Measurements from ENCODE around the gene MOB2. TPM values are rescaled to one million over a fixed set of nuclear protein-coding genes. Genes with fewer than 3 reads are reported as not detected.
"Not testable (repeated sequence)": the region's sequence is repeated elsewhere in the genome, so short reads cannot be mapped to it uniquely, and the experiment has no call there.

The MOB2 gene
- total RNA-seq, 2 donors from 2014 or later = 65.0 to 65.7 TPM

DNA sequence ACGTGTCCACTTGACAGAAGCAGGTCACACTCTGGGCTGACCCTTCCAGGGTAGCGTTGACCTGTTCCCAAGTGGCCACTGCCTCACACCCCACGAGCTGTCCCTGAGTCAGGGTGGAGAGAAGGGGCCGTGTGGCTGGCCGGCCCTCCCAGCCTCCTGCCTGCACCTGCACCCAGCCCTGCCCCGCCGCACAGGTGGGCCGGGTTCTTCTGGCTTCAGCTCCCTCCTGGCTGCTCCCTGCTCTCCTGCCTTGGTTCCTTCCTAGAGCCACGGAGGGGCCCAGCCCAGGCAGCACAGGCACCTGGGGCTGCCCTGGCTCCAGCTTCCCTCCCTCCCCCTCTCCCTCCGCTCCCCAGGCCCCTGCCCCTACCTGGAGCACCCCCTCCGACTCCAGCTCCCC lies 42.3 kb downstream of the MOB2 start:
- ATAC-seq (no peak), DNase-seq (no peak)
- Mint-ChIP-seq H3K4me1 (no peaks in the 10 kb centered on the region), H3K36me3 (ENCODE audit: low read depth) (no peaks in the 10 kb centered on the region), H3K27ac (no peak overlapping the region), H3K4me3 (no peak overlapping the region), H3K27me3 (no peaks in the 10 kb centered on the region)
- no peaks in the 10 kb centered on the region for H3K9me3 ChIP-seq (ENCODE audit: control insufficient read depth, low read length, poor library complexity, severe bottlenecking)

DNA sequence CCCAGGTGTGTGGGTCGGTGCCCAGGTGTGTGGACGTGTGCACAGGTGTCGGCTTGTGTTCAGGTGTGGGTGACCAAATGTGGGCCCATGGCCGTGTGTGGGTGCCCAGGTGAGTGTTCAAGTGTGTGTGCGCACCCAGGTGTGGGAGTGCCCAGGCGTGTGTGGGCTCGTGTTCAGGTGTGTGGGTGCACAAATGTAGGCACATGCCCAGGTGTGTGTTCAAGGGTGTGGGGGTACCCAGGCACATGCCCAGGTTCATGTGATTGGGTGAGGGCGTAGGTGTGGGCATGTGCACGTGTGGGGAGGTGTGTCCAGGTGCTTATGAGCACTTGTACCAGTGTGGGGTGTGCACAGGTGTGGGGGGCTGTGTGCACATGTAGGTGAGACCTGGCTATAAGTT lies 42.8 kb downstream of the MOB2 start:
- ATAC-seq = no peak

DNA sequence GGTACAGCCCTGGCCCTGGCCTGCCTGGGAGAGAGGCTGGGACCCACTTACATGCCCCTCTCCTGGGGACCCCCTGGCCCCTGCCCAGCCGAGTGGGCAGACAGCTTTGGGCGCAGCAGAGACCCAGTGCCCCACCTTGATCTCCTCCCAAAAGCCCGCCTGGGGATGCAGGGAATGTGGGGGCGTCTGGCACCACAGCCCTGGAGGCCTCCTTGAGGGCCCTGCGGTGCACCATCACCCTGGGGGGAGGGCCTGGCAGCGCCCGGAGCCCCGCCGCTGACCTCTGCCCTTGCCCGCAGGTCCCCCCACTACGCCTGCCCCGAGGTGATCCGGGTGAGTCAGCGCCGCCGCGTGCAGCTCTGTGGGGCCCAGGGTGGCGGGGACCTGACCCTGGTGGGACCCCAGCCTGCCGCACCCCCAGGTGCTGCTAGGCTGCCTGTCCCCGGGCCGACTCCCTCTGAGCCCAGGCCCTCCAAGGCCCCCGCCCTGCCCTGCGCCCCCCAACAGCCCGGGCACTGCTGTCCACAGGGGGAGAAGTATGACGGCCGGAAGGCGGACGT lies 43.7 kb downstream of the MOB2 start:
- no peaks in the 10 kb centered on the region for H3K36me3 Mint-ChIP-seq (ENCODE audit: low read depth)
- DNase-seq = no peak
- no peaks in the 10 kb centered on the region for H3K9me3 ChIP-seq (ENCODE audit: control insufficient read depth, low read length, poor library complexity, severe bottlenecking)
- no peak overlapping the region for H3K4me3 Mint-ChIP-seq
- H3K27ac Mint-ChIP-seq = no peak overlapping the region
- no peak for ATAC-seq
- no peaks in the 10 kb centered on the region for H3K27me3 Mint-ChIP-seq
- no peaks in the 10 kb centered on the region for H3K4me1 Mint-ChIP-seq

More for the DNA sequence above, 42.8 kb downstream of the MOB2 start:
- no peaks in the 10 kb centered on the region for H3K27me3 Mint-ChIP-seq
- no peaks in the 10 kb centered on the region for H3K36me3 Mint-ChIP-seq (ENCODE audit: low read depth)
- H3K27ac Mint-ChIP-seq = no peak overlapping the region
- H3K4me1 Mint-ChIP-seq = no peaks in the 10 kb centered on the region
- H3K9me3 ChIP-seq (ENCODE audit: control insufficient read depth, low read length, poor library complexity, severe bottlenecking) = no peaks in the 10 kb centered on the region
- no peak for DNase-seq
- no peak overlapping the region for H3K4me3 Mint-ChIP-seq

- Mint-ChIP-seq H3K4me3 (no peak overlapping the region), H3K36me3 (ENCODE audit: low read depth) (no peaks in the 10 kb centered on the region)
Observed at GRCh38 chr11:1442163-1442562, 44.4 kb downstream of the MOB2 start.

GRCh38 chr11:1440496-1440895 lies 46.1 kb downstream of the MOB2 start:
- DNase-seq (no peak), ATAC-seq (no peak)
- H3K4me3 Mint-ChIP-seq = no peak overlapping the region
- H3K9me3 ChIP-seq (ENCODE audit: control insufficient read depth, low read length, poor library complexity, severe bottlenecking) = no peaks in the 10 kb centered on the region
- no peak overlapping the region for H3K27ac Mint-ChIP-seq
- H3K27me3 Mint-ChIP-seq = no peaks in the 10 kb centered on the region
- no peaks in the 10 kb centered on the region for H3K4me1 Mint-ChIP-seq
- no peaks in the 10 kb centered on the region for H3K36me3 Mint-ChIP-seq (ENCODE audit: low read depth)

More at GRCh38 chr11:1442163-1442562, 44.4 kb downstream of the MOB2 start:
- no peak for ATAC-seq
- H3K27me3 Mint-ChIP-seq = no peaks in the 10 kb centered on the region
- no peak overlapping the region for H3K27ac Mint-ChIP-seq
- no peak for DNase-seq
- no peaks in the 10 kb centered on the region for H3K4me1 Mint-ChIP-seq
- H3K9me3 ChIP-seq (ENCODE audit: control insufficient read depth, low read length, poor library complexity, severe bottlenecking) = no peaks in the 10 kb centered on the region

DNA sequence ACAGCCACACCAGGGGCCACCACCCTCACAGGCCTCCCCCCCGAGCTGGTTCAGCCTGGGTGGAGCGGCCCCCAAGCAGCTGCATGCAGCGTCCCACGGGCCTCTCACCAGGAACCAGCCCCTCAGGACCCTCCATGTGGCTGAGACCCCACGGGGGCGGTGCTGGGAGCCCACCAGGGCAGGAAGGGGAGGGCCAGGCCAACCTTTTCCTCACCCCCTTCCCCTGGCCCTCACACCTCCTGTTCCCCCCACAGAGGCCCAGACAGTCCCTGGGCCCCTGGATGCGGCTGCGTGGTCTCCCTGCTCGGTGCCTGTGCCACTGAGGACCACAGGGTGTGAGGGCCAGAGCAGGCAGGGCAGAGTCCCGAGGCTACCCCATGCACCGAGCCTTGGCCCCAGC lies 46.5 kb downstream of the MOB2 start:
- H3K36me3 Mint-ChIP-seq (ENCODE audit: low read depth) = no peaks in the 10 kb centered on the region
- no peak overlapping the region for H3K4me3 Mint-ChIP-seq
- no peak for ATAC-seq
- H3K4me1 Mint-ChIP-seq = no peaks in the 10 kb centered on the region
- no peak overlapping the region for H3K27ac Mint-ChIP-seq
- H3K9me3 ChIP-seq (ENCODE audit: control insufficient read depth, low read length, poor library complexity, severe bottlenecking) = no peaks in the 10 kb centered on the region
- H3K27me3 Mint-ChIP-seq = no peaks in the 10 kb centered on the region
- no peak for DNase-seq

- no peaks in the 10 kb centered on the region for H3K27me3 Mint-ChIP-seq
- H3K4me1 Mint-ChIP-seq = no peaks in the 10 kb centered on the region
- DNase-seq = no peak
- H3K27ac Mint-ChIP-seq = no peak overlapping the region
- H3K9me3 ChIP-seq (ENCODE audit: control insufficient read depth, low read length, poor library complexity, severe bottlenecking) = no peaks in the 10 kb centered on the region
- H3K36me3 Mint-ChIP-seq (ENCODE audit: low read depth) = no peaks in the 10 kb centered on the region
- no peak overlapping the region for H3K4me3 Mint-ChIP-seq
- ATAC-seq = no peak
Observed at GRCh38 chr11:1439341-1439740, 47.2 kb downstream of the MOB2 start.

- Mint-ChIP-seq H3K27ac (no peak overlapping the region), H3K4me1 (no peaks in the 10 kb centered on the region), H3K4me3 (no peak overlapping the region), H3K36me3 (ENCODE audit: low read depth) (no peaks in the 10 kb centered on the region), H3K27me3 (no peaks in the 10 kb centered on the region)
- ATAC-seq (no peak), DNase-seq (no peak)
- H3K9me3 ChIP-seq (ENCODE audit: control insufficient read depth, low read length, poor library complexity, severe bottlenecking) = no peaks in the 10 kb centered on the region
Observed at GRCh38 chr11:1438967-1439330, 47.6 kb downstream of the MOB2 start.

DNA sequence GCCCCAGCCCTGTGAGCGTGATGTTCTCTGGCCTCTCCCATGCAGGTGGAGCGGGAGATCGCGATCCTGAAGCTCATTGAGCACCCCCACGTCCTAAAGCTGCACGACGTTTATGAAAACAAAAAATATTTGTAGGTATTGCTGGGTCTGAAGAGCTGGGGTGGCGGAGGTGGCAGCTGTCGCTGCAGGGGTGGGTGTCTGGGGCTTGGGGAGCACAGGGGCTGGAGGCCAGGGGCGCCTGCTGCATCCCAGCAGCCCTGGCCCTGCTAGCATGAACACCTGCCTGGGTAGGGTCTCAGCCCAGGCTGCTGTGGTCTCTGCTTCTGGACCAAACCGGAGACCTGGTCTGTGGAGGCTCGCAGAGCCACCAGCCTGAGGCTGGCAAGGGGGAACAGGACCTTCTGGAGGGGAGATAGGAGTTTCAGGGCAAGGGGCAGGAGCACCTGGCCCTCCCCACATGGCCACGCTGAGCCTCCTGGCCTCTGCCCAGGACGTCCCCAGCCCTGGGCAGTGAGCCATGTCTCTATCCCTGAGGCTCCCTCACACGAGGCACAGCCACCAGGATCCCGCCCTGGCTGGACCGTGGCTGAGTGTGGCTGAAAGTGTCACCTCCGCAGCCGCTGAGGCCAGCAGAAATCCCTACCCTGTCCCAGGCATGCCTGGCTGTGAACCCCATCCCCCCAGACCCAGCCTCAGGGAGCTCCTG lies 48.2 kb downstream of the MOB2 start:
- no peak overlapping the region for H3K27ac Mint-ChIP-seq
- H3K9me3 ChIP-seq (ENCODE audit: control insufficient read depth, low read length, poor library complexity, severe bottlenecking) = no peaks in the 10 kb centered on the region
- DNase-seq (no peak), ATAC-seq (no peak)
- no peak overlapping the region for H3K4me3 Mint-ChIP-seq
- no peaks in the 10 kb centered on the region for H3K4me1 Mint-ChIP-seq
- H3K27me3 Mint-ChIP-seq = no peaks in the 10 kb centered on the region
- H3K36me3 Mint-ChIP-seq (ENCODE audit: low read depth) = no peaks in the 10 kb centered on the region

- Mint-ChIP-seq H3K36me3 (ENCODE audit: low read depth) (no peaks in the 10 kb centered on the region), H3K27me3 (no peaks in the 10 kb centered on the region), H3K4me3 (no peak overlapping the region), H3K27ac (no peak overlapping the region), H3K4me1 (no peaks in the 10 kb centered on the region)
- no peak for DNase-seq
- no peak for ATAC-seq
- no peaks in the 10 kb centered on the region for H3K9me3 ChIP-seq (ENCODE audit: control insufficient read depth, low read length, poor library complexity, severe bottlenecking)
Observed at GRCh38 chr11:1437500-1437899, 49.1 kb downstream of the MOB2 start.

DNA sequence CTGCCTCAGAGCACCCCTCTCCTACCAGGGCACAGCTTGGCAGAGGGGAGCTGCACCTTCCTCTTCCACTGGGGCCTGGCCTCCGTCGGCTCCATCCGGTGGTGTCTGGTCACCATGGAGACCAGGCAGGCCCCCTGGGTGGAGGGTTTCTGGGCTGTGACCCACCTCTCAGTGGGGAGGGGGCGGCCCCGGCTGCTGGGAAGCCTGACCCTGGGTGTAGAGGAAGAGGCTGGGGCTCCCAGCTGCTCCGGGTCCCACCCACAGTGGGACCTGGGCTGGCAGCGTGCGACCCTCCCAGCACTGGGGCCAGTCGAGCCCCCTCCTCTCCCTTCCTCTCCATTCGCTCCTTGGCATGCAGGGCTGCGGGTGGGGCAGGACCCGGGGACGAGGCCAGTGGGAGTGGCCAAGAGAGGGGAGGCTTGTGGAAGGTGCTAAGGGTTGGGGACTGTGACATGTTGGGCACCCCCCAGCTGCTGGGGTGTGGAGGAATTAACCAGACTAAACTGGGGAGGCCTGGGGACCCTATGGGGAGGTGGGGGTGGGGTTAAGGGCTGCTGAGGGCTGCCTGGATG lies 50.0 kb downstream of the MOB2 start:
- H3K9me3 ChIP-seq (ENCODE audit: control insufficient read depth, low read length, poor library complexity, severe bottlenecking) = no peaks in the 10 kb centered on the region
- Mint-ChIP-seq H3K4me3 (no peak overlapping the region), H3K4me1 (no peaks in the 10 kb centered on the region), H3K27ac (no peak overlapping the region), H3K36me3 (ENCODE audit: low read depth) (no peaks in the 10 kb centered on the region), H3K27me3 (no peaks in the 10 kb centered on the region)
- DNase-seq (no peak), ATAC-seq (peak; percentile 8)

- no peaks in the 10 kb centered on the region for H3K27me3 Mint-ChIP-seq
- H3K4me3 Mint-ChIP-seq = no peak overlapping the region
- no peak overlapping the region for H3K27ac Mint-ChIP-seq
- H3K4me1 Mint-ChIP-seq = no peaks in the 10 kb centered on the region
- H3K9me3 ChIP-seq (ENCODE audit: control insufficient read depth, low read length, poor library complexity, severe bottlenecking) = no peaks in the 10 kb centered on the region
- ATAC-seq (peak; percentile 30), DNase-seq (no peak)
- H3K36me3 Mint-ChIP-seq (ENCODE audit: low read depth) = no peaks in the 10 kb centered on the region
Observed at GRCh38 chr11:1435820-1436467, 50.6 kb downstream of the MOB2 start.

GRCh38 chr11:1435479-1435819 lies 51.1 kb downstream of the MOB2 start:
- not testable (repeated sequence) for H3K36me3 Mint-ChIP-seq (ENCODE audit: low read depth); H3K9me3 ChIP-seq (ENCODE audit: control insufficient read depth, low read length, poor library complexity, severe bottlenecking); H3K4me1 Mint-ChIP-seq; H3K27me3 Mint-ChIP-seq; DNase-seq; H3K27ac Mint-ChIP-seq; ATAC-seq; H3K4me3 Mint-ChIP-seq
